H1 (cell line): ENCODE measurements around the gene TAF12. TPM values are rescaled to one million over a fixed set of nuclear protein-coding genes. Genes with fewer than 3 reads are reported as not detected.

Source experiments
- CTCF ChIA-PET: fragments of 300-600 bp; sonication (Branson Sonifier 250); formaldehyde crosslinking; loops from one replicate; lab custom pipeline; 2021; ENCODE audit not compliant: partially characterized antibody; lab: Charles Lee
- POLR2A ChIA-PET: fragments of 300-600 bp; sonication (Branson Sonifier 250); formaldehyde crosslinking; loops from one replicate; lab custom pipeline; 2021; ENCODE audit warnings: inconsistent platforms; ENCODE audit not compliant: partially characterized antibody; lab: Charles Lee
- DNase-seq, 2 experiments: peaks; one replicate each; pipeline versions ENCODE4 v3.0.0 to v3.0.0-alpha.2; 2010 to 2022; ENCODE audit warnings: low spot score in 2 of 2, low read depth in 1 of 2, mixed read lengths in 1 of 2
- FAIRE-seq: peaks from 2 replicates; lab custom pipeline; 2011; peaks lifted over from hg19 to GRCh38; lab: Jason Lieb, UNC
- H2AFZ ChIP-seq: 2 replicates; pipeline ENCODE4 v1.8.1; 2012; ENCODE audit warnings: low read length, inconsistent platforms
- H2AK5ac ChIP-seq: 2 replicates; pipeline ENCODE4 v1.6.1; 2013; ENCODE audit warnings: low read depth, low read length
- H2BK120ac ChIP-seq: replicated peaks from 2 replicates; pipeline ENCODE3; 2013; ENCODE audit warnings: low read depth, low read length, inconsistent platforms
- H2BK12ac ChIP-seq: 2 replicates; pipeline ENCODE4 v1.6.1; 2013; ENCODE audit warnings: low read depth, low read length
- H2BK15ac ChIP-seq: 2 replicates; pipeline ENCODE4 v1.6.1; 2013; ENCODE audit warnings: low read length
- H2BK20ac ChIP-seq: 2 replicates; pipeline ENCODE4 v1.6.1; 2013; ENCODE audit warnings: low read length
- H2BK5ac ChIP-seq: 2 replicates; pipeline ENCODE4 v1.6.1; 2013; ENCODE audit warnings: low read depth, low read length
- H3K14ac ChIP-seq: 2 replicates; pipeline ENCODE4 v1.6.1; 2013; ENCODE audit warnings: inconsistent platforms; ENCODE audit not compliant: insufficient read length
- H3K18ac ChIP-seq: 2 replicates; pipeline ENCODE4 v1.6.1; 2013; ENCODE audit warnings: low read length; ENCODE audit errors: extremely low read depth
- H3K23ac ChIP-seq: 2 replicates; pipeline ENCODE4 v1.6.1; 2013; ENCODE audit warnings: inconsistent platforms; ENCODE audit not compliant: insufficient read length
- H3K23me2 ChIP-seq: 2 replicates; pipeline ENCODE4 v1.6.1; 2013; ENCODE audit warnings: low read depth, low read length
- H3K27ac ChIP-seq: 2 replicates; pipeline ENCODE4 v1.6.1; 2011; ENCODE audit warnings: low read depth, low read length, inconsistent platforms
- H3K27me3 ChIP-seq, 4 experiments: replicated peaks in 1 of 4; 1 replicate in 1 of 4; 2 replicates in 3 of 4; pipeline versions ENCODE4 v1.6.1 to v1.8.1; 2011 to 2013; ENCODE audit warnings: low read length in 3 of 4, mild to moderate bottlenecking in 3 of 4, inconsistent platforms in 2 of 4, mixed read lengths in 2 of 4, moderate library complexity in 1 of 4; ENCODE audit not compliant: control insufficient read depth in 3 of 4, insufficient read depth in 3 of 4; ENCODE audit errors: extremely low read depth in 1 of 4
- H3K36me3 ChIP-seq, 4 experiments: 2 replicates each; pipeline versions ENCODE4 v1.6.1 to v1.8.1; 2011 to 2013; ENCODE audit warnings: mild to moderate bottlenecking in 4 of 4, low read length in 3 of 4, moderate library complexity in 2 of 4, control low read depth in 1 of 4, inconsistent platforms in 1 of 4; ENCODE audit not compliant: insufficient read depth in 4 of 4, control insufficient read depth in 2 of 4
- H3K4ac ChIP-seq: replicated peaks from 2 replicates; pipeline ENCODE3; 2013; ENCODE audit warnings: low read length, low read depth, mixed read lengths, inconsistent platforms; ENCODE audit not compliant: insufficient read length
- H3K4me1 ChIP-seq, 4 experiments: replicated peaks in 1 of 4; 1 replicate in 1 of 4; 2 replicates in 3 of 4; pipeline versions ENCODE4 v1.6.1 to v1.8.1; 2011 to 2013; ENCODE audit warnings: low read length in 3 of 4, inconsistent platforms in 2 of 4, mixed read lengths in 1 of 4; ENCODE audit not compliant: insufficient read depth in 4 of 4, control insufficient read depth in 3 of 4
- H3K4me2 ChIP-seq, 2 experiments: 2 replicates each; pipeline versions ENCODE4 v1.6.1 to v1.8.1; 2011 to 2013; ENCODE audit warnings: low read depth in 2 of 2, low read length in 2 of 2, control low read depth in 1 of 2, inconsistent platforms in 1 of 2, mild to moderate bottlenecking in 1 of 2; ENCODE audit not compliant: insufficient read depth in 1 of 2
- H3K4me3 ChIP-seq, 4 experiments: fragments of 200-600, 300-600 bp in 1 of 4; sonication (generic), shearing (Covaris generic), sonication (Bioruptor Twin) in 1 of 4; 2 replicates each; pipeline versions ENCODE4 v1.5.1 to v1.8.1; 2011 to 2016; ENCODE audit warnings: low read length in 4 of 4, low read depth in 3 of 4, control low read depth in 2 of 4, inconsistent platforms in 2 of 4, mild to moderate bottlenecking in 2 of 4, mixed read lengths in 1 of 4, moderate library complexity in 1 of 4; ENCODE audit not compliant: insufficient read depth in 2 of 4; ENCODE audit errors: extremely low read depth in 1 of 4
- H3K56ac ChIP-seq: replicated peaks from 2 replicates; pipeline ENCODE3; 2013; ENCODE audit warnings: low read depth, mild to moderate bottlenecking, mixed read lengths, low read length, inconsistent platforms; ENCODE audit not compliant: insufficient read length
- H3K79me1 ChIP-seq: 2 replicates; pipeline ENCODE4 v1.6.1; 2013; ENCODE audit warnings: low read depth, low read length, control low read depth
- H3K79me2 ChIP-seq, 2 experiments: 2 replicates each; pipeline versions ENCODE4 v1.6.1 to v1.8.1; 2012 to 2013; ENCODE audit warnings: low read length in 2 of 2, mild to moderate bottlenecking in 2 of 2, inconsistent platforms in 1 of 2; ENCODE audit not compliant: insufficient read depth in 2 of 2, control insufficient read depth in 1 of 2
- H3K9ac ChIP-seq, 4 experiments: replicated peaks in 1 of 4; 1 replicate in 1 of 4; 2 replicates in 3 of 4; pipeline versions ENCODE4 v1.6.1 to v1.8.1; 2011 to 2013; ENCODE audit warnings: low read depth in 3 of 4, low read length in 3 of 4, control low read depth in 2 of 4, mild to moderate bottlenecking in 2 of 4, moderate library complexity in 2 of 4, inconsistent platforms in 1 of 4; ENCODE audit errors: extremely low read depth in 1 of 4
- H3K9me3 ChIP-seq, 2 experiments: 2 replicates each; pipeline versions ENCODE4 v1.6.1 to v1.8.1; 2012 to 2013; ENCODE audit warnings: mild to moderate bottlenecking in 2 of 2, moderate library complexity in 2 of 2, control low read depth in 1 of 2, inconsistent platforms in 1 of 2, low read depth in 1 of 2, low read length in 1 of 2, mixed read lengths in 1 of 2; ENCODE audit not compliant: insufficient read depth in 2 of 2
- H4K20me1 ChIP-seq, 2 experiments: replicated peaks in 1 of 2; 2 replicates each; pipeline versions ENCODE3 to v1.8.1; 2011 to 2013; ENCODE audit warnings: inconsistent platforms in 2 of 2, low read length in 2 of 2, mild to moderate bottlenecking in 1 of 2; ENCODE audit not compliant: insufficient read depth in 2 of 2, control insufficient read depth in 1 of 2
- H4K5ac ChIP-seq: 2 replicates; pipeline ENCODE4 v1.6.1; 2013; ENCODE audit warnings: low read length, low read depth, mixed read lengths, inconsistent platforms; ENCODE audit not compliant: insufficient read length
- H4K8ac ChIP-seq: 2 replicates; pipeline ENCODE4 v1.8.0; 2013; ENCODE audit warnings: mild to moderate bottlenecking, moderate library complexity, low read length, inconsistent platforms; ENCODE audit not compliant: insufficient read depth; ENCODE audit errors: extremely low read depth
- H4K91ac ChIP-seq: replicated peaks from 2 replicates; pipeline ENCODE3; 2013; ENCODE audit warnings: low read length, mixed read lengths, inconsistent platforms; ENCODE audit not compliant: insufficient read length
- CREB1 ChIP-seq: IDR thresholded peaks from 2 replicates; pipeline ENCODE4 v1.6.1; 2012; ENCODE audit warnings: inconsistent platforms
- CTCF ChIP-seq, 3 experiments: IDR thresholded peaks; 1 replicate in 2 of 3; 2 replicates in 1 of 3; pipeline versions ENCODE4 v1.5.1 to v1.6.1; 2011; ENCODE audit warnings: low read length in 3 of 3, mild to moderate bottlenecking in 3 of 3, inconsistent platforms in 2 of 3, low read depth in 1 of 3, moderate library complexity in 1 of 3; ENCODE audit not compliant: insufficient read depth in 1 of 3; ENCODE audit errors: control extremely low read depth in 1 of 3
- EGR1 ChIP-seq: IDR thresholded peaks from 2 replicates; pipeline ENCODE4 v1.6.1; 2011; ENCODE audit warnings: low read depth, low read length, borderline replicate concordance
- KDM5A ChIP-seq: fragments of 200-600 bp; IDR thresholded peaks from 2 replicates; pipeline ENCODE4 v1.7.1; 2012; ENCODE audit warnings: mild to moderate bottlenecking, low read length, inconsistent platforms, mixed read lengths
- RAD21 ChIP-seq, 2 experiments: IDR thresholded peaks in 1 of 2; conservative IDR thresholded peaks in 1 of 2; 2 replicates each; pipeline ENCODE4 v1.6.1; 2011; ENCODE audit warnings: low read depth in 2 of 2, low read length in 2 of 2, improper control_type of control experiment in 1 of 2, inconsistent platforms in 1 of 2, mild to moderate bottlenecking in 1 of 2, moderate library complexity in 1 of 2
- SP2 ChIP-seq: IDR thresholded peaks from 2 replicates; pipeline ENCODE4 v1.6.1; 2012; ENCODE audit warnings: mild to moderate bottlenecking, low read length, inconsistent platforms
- SUZ12 ChIP-seq: fragments of 200-600 bp; sonication (generic); IDR thresholded peaks from 2 replicates; pipeline ENCODE4 v1.6.1; 2012; ENCODE audit warnings: mild to moderate bottlenecking, inconsistent platforms, low read length, moderate library complexity, mixed read lengths
- WGBS, 2 experiments: shearing (Covaris generic) in 1 of 2; methylation state at CpG; one replicate each; pipeline versions ENCODE4 v1.1.6 to v1.1.7; 2013 to 2015; ENCODE audit warnings: low lambda C conversion rate in 2 of 2, mixed read lengths in 2 of 2, inconsistent platforms in 1 of 2, low coverage in 1 of 2, missing lambda C conversion rate in 1 of 2; ENCODE audit not compliant: insufficient replicate concordance in 2 of 2, insufficient coverage in 1 of 2, insufficient read length in 1 of 2; ENCODE audit errors: extremely low coverage in 1 of 2, missing lambda C conversion rate in 1 of 2; 5-methylcytosine and 5-hydroxymethylcytosine counted together
- polyA plus RNA-seq, 7 experiments: library from polyadenylated mRNA; depleted of rRNA in 3 of 7; stranded (reverse) in 5 of 7; unstranded in 2 of 7; fragments of >200 nt in 5 of 7; fragments of 200-250 nt in 2 of 7; gene quantifications; 1 replicate in 5 of 7; 2 replicates in 1 of 7; 4 replicates in 1 of 7; pipeline versions ENCODE4 v1.2.1 to v1.2.3, GENCODE V29; 2011 to 2013; ENCODE audit warnings: missing spikeins in 2 of 7, mixed read lengths in 2 of 7
- total RNA-seq: library from RNA; stranded (reverse); fragmentation: NEBNext Ultra II Directional; extraction: Animal tissue kit (Norgen Biotek cat#: 25700); gene quantifications from 2 replicates; pipeline ENCODE4 v1.2.1, GENCODE V29; 2021

The TAF12 gene
- total and polyA plus RNA-seq, 2 of the 8 experiments (the other 6 are each of a cell fraction or from before 2014, with no cell fraction given) = 25.1 to 27.2 TPM

- no peak overlapping the region for H2AK5ac ChIP-seq
- no peak overlapping the region for H3K4me2 ChIP-seq
- no peak overlapping the region for H2BK120ac ChIP-seq
- FAIRE-seq (no peak), DNase-seq (no peak)
- no peak overlapping the region for H3K56ac ChIP-seq
- peaks cover 0 to 7% of the 10 kb centered on the region in 2 experiments; a peak in 2 of 4 replicates for H3K79me2 ChIP-seq
- TF ChIP-seq EGR1 (no peak), SUZ12 (no peak), SP2 (no peak), CTCF (IDR thresholded peaks at IDR 0.05; ENCODE audit: control extremely low read depth in 1 of 3, insufficient read depth in 1 of 3, low read depth in 1 of 3, low read length in 3 of 3) (peak in 2 of 3 experiments; percentile 20 to 41; a peak in 1 of 4 replicates), CREB1 (no peak), KDM5A (no peak), RAD21 (IDR thresholded peaks at IDR 0.05 in 1 of 2, conservative IDR thresholded peaks at IDR 0.05 in 1 of 2; ENCODE audit: low read depth in 2 of 2, low read length in 2 of 2) (peak in 1 of 2 experiments; percentile 18; a peak in 1 of 4 replicates)
- no peak overlapping the region for H3K23ac ChIP-seq
- no peak overlapping the region for H2BK5ac ChIP-seq
- H3K36me3 ChIP-seq = no peaks in the 10 kb centered on the region
- POLR2A ChIA-PET = interaction anchor here (0.8 to 9.3 kb wide), 11 partner anchors 8 to 131 kb away, joined by 3 to 132 read pairs (median 3); partner anchors contain the start of genes RCC1, RNU11 and YTHDF2
- no peak overlapping the region for H3K4ac ChIP-seq
- H4K8ac ChIP-seq = no peak overlapping the region
- no peak overlapping the region for H2BK12ac ChIP-seq
- H4K91ac ChIP-seq = no peak overlapping the region
- H2AFZ ChIP-seq = no peak overlapping the region
- no peak overlapping the region for H2BK20ac ChIP-seq
- no peaks in the 10 kb centered on the region for H4K20me1 ChIP-seq
- no peak overlapping the region for H3K27ac ChIP-seq
- H3K4me3 ChIP-seq = no peak overlapping the region
- H3K18ac ChIP-seq = no peak overlapping the region
- H4K5ac ChIP-seq = no peak overlapping the region
- 93% methylated on average over 1 of the region's 1 CpG; no CpG with 5 or more reads in 1 of the 2 experiments for WGBS, 2 experiments
- no peak overlapping the region for H3K14ac ChIP-seq
- H3K9me3 ChIP-seq = no peaks in the 10 kb centered on the region
- H3K79me1 ChIP-seq = no peaks in the 10 kb centered on the region
- H3K27me3 ChIP-seq = no peaks in the 10 kb centered on the region
- no peak overlapping the region for H2BK15ac ChIP-seq
- peaks cover 6% of the 10 kb centered on the region for H3K23me2 ChIP-seq
- CTCF ChIA-PET = interaction anchor here (0.7 to 1.9 kb wide), 19 partner anchors 11 to 314 kb away, joined by 3 to 9 read pairs (median 3); no protein-coding TSS in a partner anchor
- H3K4me1 ChIP-seq = peaks cover 0 to 5% (median 1%) of the 10 kb centered on the region in 4 experiments; a peak in 2 of 7 replicates
- no peak overlapping the region for H3K9ac ChIP-seq
Observed at GRCh38 chr1:28640766-28641165, 2.1 kb downstream of the TAF12 start.
